PC-9 (cell line): Measurements from ENCODE around the gene SPINK8. TPM values are rescaled to one million over a fixed set of nuclear protein-coding genes. Genes with fewer than 3 reads are reported as not detected.

Source experiments
- BruUV-seq: library from RNA; stranded (reverse); fragments of 400-500 nt; replicated peaks from 2 replicates; lab custom pipeline; 2021; lab: Mats Ljungman, UMichigan
- CTCF ChIA-PET: fragments of 300-600 bp; sonication (Branson Sonifier 250); formaldehyde crosslinking; loops from one replicate; lab custom pipeline; 2022; ENCODE audit warnings: antibody characterized with exemption; lab: Charles Lee
- POLR2A ChIA-PET: fragments of 300-600 bp; sonication (Branson Sonifier 250); formaldehyde crosslinking; loops from one replicate; lab custom pipeline; 2022; ENCODE audit warnings: antibody characterized with exemption; ENCODE audit not compliant: unreplicated experiment; lab: Charles Lee
- DNase-seq, 2 experiments: peaks; one replicate each; pipeline versions ENCODE4 v3.0.0 to v3.0.0-alpha.2; 2015 to 2022; ENCODE audit warnings: mixed read lengths in 1 of 2
- H2AFZ ChIP-seq: fragments of 200-600 bp; sonication (generic); 2 replicates; pipeline ENCODE4 v1.8.1; 2017; ENCODE audit warnings: antibody characterized with exemption
- H3F3A ChIP-seq: fragments of 200-600 bp; sonication (generic); 2 replicates; pipeline ENCODE4 v1.8.1; 2017; ENCODE audit warnings: antibody characterized with exemption, mild to moderate bottlenecking, low read depth; ENCODE audit not compliant: insufficient read depth
- H3K27ac ChIP-seq: fragments of 200-600 bp; sonication (generic); 2 replicates; pipeline ENCODE4 v1.6.1; 2016; ENCODE audit warnings: mixed run types
- H3K27me3 ChIP-seq: fragments of 200-600 bp; sonication (generic); 2 replicates; pipeline ENCODE4 v1.6.1; 2016; ENCODE audit warnings: low read depth, mixed run types; ENCODE audit not compliant: insufficient read depth
- H3K36me3 ChIP-seq: fragments of 200-600 bp; sonication (generic); 2 replicates; pipeline ENCODE4 v1.6.1; 2016; ENCODE audit warnings: low read depth, mixed run types
- H3K4me1 ChIP-seq: fragments of 200-600 bp; sonication (generic); replicated peaks from 2 replicates; pipeline ENCODE4 v1.6.1; 2016; ENCODE audit warnings: mixed run types; ENCODE audit not compliant: insufficient read depth
- H3K4me2 ChIP-seq: fragments of 200-600 bp; sonication (generic); 2 replicates; pipeline ENCODE4 v1.6.1; 2017; ENCODE audit warnings: mixed run types
- H3K4me3 ChIP-seq: fragments of 200-600 bp; sonication (generic); 2 replicates; pipeline ENCODE4 v1.6.1; 2016; ENCODE audit warnings: mixed run types
- H3K79me2 ChIP-seq: fragments of 200-600 bp; sonication (generic); 2 replicates; pipeline ENCODE4 v1.6.1; 2017; ENCODE audit warnings: low read depth, mixed run types
- H3K9me2 ChIP-seq: fragments of 200-600 bp; sonication (generic); 2 replicates; pipeline ENCODE4 v1.8.1; 2017; ENCODE audit warnings: mild to moderate bottlenecking; ENCODE audit not compliant: insufficient read depth
- H3K9me3 ChIP-seq: fragments of 200-600 bp; sonication (generic); 2 replicates; pipeline ENCODE4 v1.8.1; 2016; ENCODE audit warnings: low read depth; ENCODE audit not compliant: insufficient read depth
- H4K20me1 ChIP-seq: fragments of 200-600 bp; sonication (generic); 2 replicates; pipeline ENCODE4 v1.8.1; 2017; ENCODE audit not compliant: insufficient read depth
- CTCF ChIP-seq: fragments of 200-600 bp; sonication (generic); conservative IDR thresholded peaks from 2 replicates; pipeline ENCODE4 v1.6.1; 2017; ENCODE audit warnings: mixed run types, antibody characterized with exemption, mild to moderate bottlenecking, moderate library complexity
- EZH2 ChIP-seq: fragments of 200-600 bp; sonication (generic); IDR thresholded peaks from 2 replicates; pipeline ENCODE4 v1.8.0; 2017; ENCODE audit warnings: antibody characterized with exemption, low read depth
- intact Hi-C: fragments of 100-400 bp; cut with micrococcal nuclease; formaldehyde crosslinking; loops from one replicate; pipeline ENCODE4 v1.10.0; 2022; ENCODE audit not compliant: unreplicated experiment
- total RNA-seq: library from RNA; stranded (reverse); gene quantifications from 2 replicates; pipeline ENCODE4 v1.2.3, GENCODE V29; 2021

The SPINK8 gene
- total RNA-seq, 1 experiment from 2014 or later: not detected

- TF ChIP-seq CTCF (no peak), EZH2 (no peak)
- H3K9me3 ChIP-seq: no peaks in the 10 kb centered on the region
- H3K79me2 ChIP-seq: no peaks in the 10 kb centered on the region
- H3K4me2 ChIP-seq: no peak within 1 kb of the TSS
- no peak within 1 kb of the TSS for H2AFZ ChIP-seq
- ChIA-PET POLR2A (no interaction called here), CTCF (no interaction called here)
- no peaks in the 10 kb centered on the region for H3K9me2 ChIP-seq
- H3K4me3 ChIP-seq: no peak within 1 kb of the TSS
- H4K20me1 ChIP-seq: no peaks in the 10 kb centered on the region
- H3F3A ChIP-seq: no peaks in the 10 kb centered on the region
- DNase-seq: no peak
- no peak within 1 kb of the TSS for H3K27ac ChIP-seq
- no peaks in the 10 kb centered on the region for H3K36me3 ChIP-seq
- H3K4me1 ChIP-seq: no peaks in the 10 kb centered on the region
- BruUV-seq: no TSS peak
- H3K27me3 ChIP-seq: no peaks in the 10 kb centered on the region
- intact Hi-C loops: no loop called here
These were observed 38.4 kb upstream of the SPINK8 start, which contains the start of gene FBXW12 for GRCh38 chr3:48371651-48372376. Gene FBXW12, plus strand, starts transcription at chr3:48372219. Its CDS starts 549 bp downstream, at chr3:48372768.

GRCh38 chr3:48370333-48370713 is 36.9 kb upstream of the SPINK8 start:
- intact Hi-C loops: no loop called here
- Histone ChIP-seq H3F3A (no peaks in the 10 kb centered on the region), H3K9me2 (no peaks in the 10 kb centered on the region), H4K20me1 (no peaks in the 10 kb centered on the region), H3K4me3 (no peak overlapping the region), H3K9me3 (no peaks in the 10 kb centered on the region), H3K79me2 (no peaks in the 10 kb centered on the region), H3K27me3 (no peaks in the 10 kb centered on the region), H3K4me1 (no peaks in the 10 kb centered on the region), H3K4me2 (no peak overlapping the region), H2AFZ (no peak overlapping the region), H3K27ac (no peak overlapping the region), H3K36me3 (no peaks in the 10 kb centered on the region)
- ChIA-PET POLR2A (no interaction called here), CTCF (no interaction called here)
- BruUV-seq: no TSS peak
- TF ChIP-seq EZH2 (no peak), CTCF (no peak)
- no peak for DNase-seq

GRCh38 chr3:48369693-48370332 is 36.4 kb upstream of the SPINK8 start:
- Histone ChIP-seq H3K27me3 (no peaks in the 10 kb centered on the region), H3K9me3 (no peaks in the 10 kb centered on the region), H4K20me1 (no peaks in the 10 kb centered on the region), H3K79me2 (no peaks in the 10 kb centered on the region), H3K9me2 (no peaks in the 10 kb centered on the region), H3K4me2 (no peak overlapping the region), H3K36me3 (no peaks in the 10 kb centered on the region), H3F3A (no peaks in the 10 kb centered on the region), H3K4me1 (no peaks in the 10 kb centered on the region), H3K4me3 (no peak overlapping the region), H2AFZ (no peak overlapping the region), H3K27ac (no peak overlapping the region)
- no TSS peak for BruUV-seq
- TF ChIP-seq EZH2: no peak
- TF ChIP-seq CTCF: no peak
- DNase-seq: no peak
- ChIA-PET POLR2A (no interaction called here), CTCF (no interaction called here)
- intact Hi-C loops: no loop called here
